RWPE2 (cell line): ENCODE measurements around the gene CHCHD6.

Source experiments
- ATAC-seq: fragments of 200-7000 bp; cut with Tn5 transposase; 3 replicates; pipeline ENCODE4 v1.9.1; 2021; ENCODE audit warnings: low read depth
- DNase-seq: peaks from one replicate; pipeline ENCODE4 v3.0.0-alpha.2; 2020; ENCODE audit warnings: low spot score
- H3K27ac ChIP-seq: fragments of 450-650 bp; 2 replicates; pipeline ENCODE4 v1.5.1; 2017; ENCODE audit warnings: mild to moderate bottlenecking; ENCODE audit not compliant: poor library complexity, severe bottlenecking
- H3K27me3 ChIP-seq: fragments of 250-450 bp; sonication (Bioruptor Pico); 2 replicates; pipeline ENCODE4 v1.5.1; 2021; ENCODE audit warnings: mild to moderate bottlenecking, moderate library complexity; ENCODE audit not compliant: insufficient read depth, poor library complexity, severe bottlenecking
- H3K36me3 ChIP-seq: fragments of 250-450 bp; sonication (Bioruptor Pico); 2 replicates; pipeline ENCODE4 v1.5.1; 2020; ENCODE audit warnings: low read depth, mild to moderate bottlenecking, moderate library complexity
- H3K4me1 ChIP-seq: fragments of 250-450 bp; sonication (Bioruptor Pico); 2 replicates; pipeline ENCODE4 v1.5.1; 2021; ENCODE audit warnings: mild to moderate bottlenecking, moderate library complexity; ENCODE audit not compliant: insufficient read depth, poor library complexity, severe bottlenecking
- H3K4me3 ChIP-seq: fragments of 250-450 bp; sonication (Bioruptor Pico); 2 replicates; pipeline ENCODE4 v1.5.1; 2021; ENCODE audit warnings: mild to moderate bottlenecking, moderate library complexity; ENCODE audit not compliant: severe bottlenecking
- H3K9me3 ChIP-seq: fragments of 250-450 bp; sonication (Bioruptor Pico); 2 replicates; pipeline ENCODE4 v1.5.1; 2021; ENCODE audit warnings: mild to moderate bottlenecking, moderate library complexity; ENCODE audit not compliant: severe bottlenecking
- TF ChIP-seq, protein P1 (sequence below): fragments of 450-650 bp; IDR thresholded peaks from one replicate; pipeline ENCODE4 v1.5.1; 2017; ENCODE audit warnings: mild to moderate bottlenecking, moderate library complexity; ENCODE audit not compliant: poor library complexity, severe bottlenecking

Gene CHCHD6

DNA sequence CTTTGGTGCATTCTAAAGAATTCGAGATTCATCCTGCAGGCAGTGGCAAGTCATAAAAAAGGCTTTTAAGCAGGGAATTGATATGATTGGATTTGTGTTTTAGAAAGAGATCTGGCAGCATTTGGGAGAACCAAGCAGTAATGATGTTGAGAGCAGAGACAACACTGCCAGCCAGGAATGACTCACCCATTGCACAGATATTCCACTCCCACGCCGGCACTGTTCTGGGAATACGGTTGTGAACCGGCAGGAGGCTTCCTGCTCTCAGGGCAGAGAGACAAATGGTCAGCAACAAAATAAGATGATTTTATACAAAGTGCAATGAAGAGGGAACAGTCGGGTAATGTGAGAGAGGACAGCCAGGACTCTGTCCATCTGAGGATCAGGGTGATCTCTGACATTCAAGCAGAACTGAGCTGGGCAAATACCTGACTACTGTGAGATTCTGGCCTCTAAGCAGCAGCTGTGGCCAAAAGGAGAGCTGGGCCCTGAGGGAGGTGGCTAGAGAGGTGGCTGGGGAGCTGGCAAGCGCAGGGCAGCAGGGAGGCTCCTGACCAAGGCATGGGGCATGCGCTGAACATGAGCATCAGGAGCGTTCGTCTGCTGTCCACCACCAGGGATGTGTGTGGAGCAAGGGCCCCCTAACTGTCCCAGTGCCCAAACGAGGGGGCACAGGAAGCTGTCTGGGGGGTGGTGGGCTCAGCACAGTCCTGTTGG is 222.8 kb downstream of the CHCHD6 start:
- Histone ChIP-seq H3K27ac (no peak overlapping the region), H3K4me3 (no peak overlapping the region), H3K27me3 (no peaks in the 10 kb centered on the region), H3K36me3 (no peaks in the 10 kb centered on the region), H3K4me1 (peaks cover 9% of the 10 kb centered on the region), H3K9me3 (no peaks in the 10 kb centered on the region)
- DNase-seq: peak; percentile 21
- TF ChIP-seq, protein P1, sequence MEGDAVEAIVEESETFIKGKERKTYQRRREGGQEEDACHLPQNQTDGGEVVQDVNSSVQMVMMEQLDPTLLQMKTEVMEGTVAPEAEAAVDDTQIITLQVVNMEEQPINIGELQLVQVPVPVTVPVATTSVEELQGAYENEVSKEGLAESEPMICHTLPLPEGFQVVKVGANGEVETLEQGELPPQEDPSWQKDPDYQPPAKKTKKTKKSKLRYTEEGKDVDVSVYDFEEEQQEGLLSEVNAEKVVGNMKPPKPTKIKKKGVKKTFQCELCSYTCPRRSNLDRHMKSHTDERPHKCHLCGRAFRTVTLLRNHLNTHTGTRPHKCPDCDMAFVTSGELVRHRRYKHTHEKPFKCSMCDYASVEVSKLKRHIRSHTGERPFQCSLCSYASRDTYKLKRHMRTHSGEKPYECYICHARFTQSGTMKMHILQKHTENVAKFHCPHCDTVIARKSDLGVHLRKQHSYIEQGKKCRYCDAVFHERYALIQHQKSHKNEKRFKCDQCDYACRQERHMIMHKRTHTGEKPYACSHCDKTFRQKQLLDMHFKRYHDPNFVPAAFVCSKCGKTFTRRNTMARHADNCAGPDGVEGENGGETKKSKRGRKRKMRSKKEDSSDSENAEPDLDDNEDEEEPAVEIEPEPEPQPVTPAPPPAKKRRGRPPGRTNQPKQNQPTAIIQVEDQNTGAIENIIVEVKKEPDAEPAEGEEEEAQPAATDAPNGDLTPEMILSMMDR: no peak
- peak; percentile 91 for ATAC-seq

- Histone ChIP-seq H3K36me3 (no peaks in the 10 kb centered on the region), H3K4me1 (peaks cover 14% of the 10 kb centered on the region), H3K27ac (no peak overlapping the region), H3K9me3 (no peaks in the 10 kb centered on the region), H3K4me3 (no peak overlapping the region), H3K27me3 (no peaks in the 10 kb centered on the region)
- DNase-seq (no peak), ATAC-seq (no peak)
- TF ChIP-seq, protein P1: no peak
These were observed 223.3 kb downstream of the CHCHD6 start for GRCh38 chr3:126927401-126927750.

- Histone ChIP-seq H3K4me3 (no peak overlapping the region), H3K9me3 (no peaks in the 10 kb centered on the region), H3K4me1 (peaks cover 17% of the 10 kb centered on the region), H3K36me3 (no peaks in the 10 kb centered on the region), H3K27me3 (no peaks in the 10 kb centered on the region), H3K27ac (no peak overlapping the region)
- DNase-seq (peak; percentile 19), ATAC-seq (no peak)
- TF ChIP-seq, protein P1: no peak
These were observed 223.8 kb downstream of the CHCHD6 start for GRCh38 chr3:126927846-126928245.

- H3K9me3 ChIP-seq: no peaks in the 10 kb centered on the region
- ATAC-seq (no peak), DNase-seq (peak; percentile 1)
- no peak overlapping the region for H3K27ac ChIP-seq
- peaks cover 17% of the 10 kb centered on the region for H3K4me1 ChIP-seq
- TF ChIP-seq, protein P1: no peak
- H3K4me3 ChIP-seq: no peak overlapping the region
- no peaks in the 10 kb centered on the region for H3K27me3 ChIP-seq
- H3K36me3 ChIP-seq: no peaks in the 10 kb centered on the region
These were observed 225.0 kb downstream of the CHCHD6 start for GRCh38 chr3:126928921-126929474.
